ENCODE results near the gene RBM20.
"Not testable (repeated sequence)": the region's sequence is repeated elsewhere in the genome, so short reads cannot be mapped to it uniquely, and the experiment has no call there.

Gene RBM20

GRCh38 chr10:110758128-110758765, 114.1 kb downstream of the RBM20 start:
- in situ Hi-C loops (cut with MboI; ENCODE audit: low sequenced_read_pairs), result no loop called here

GRCh38 chr10:110758898-110759297, 114.8 kb downstream of the RBM20 start:
- in situ Hi-C loops (cut with MboI; ENCODE audit: low sequenced_read_pairs), result no loop called here

- in situ Hi-C loops (cut with MboI; ENCODE audit: low sequenced_read_pairs), result no loop called here
Measured at GRCh38 chr10:110759523-110759922, 115.4 kb downstream of the RBM20 start.

- in situ Hi-C loops (cut with MboI; ENCODE audit: low sequenced_read_pairs), result no loop called here
Measured at GRCh38 chr10:110762109-110762848, 118.1 kb downstream of the RBM20 start.

DNA sequence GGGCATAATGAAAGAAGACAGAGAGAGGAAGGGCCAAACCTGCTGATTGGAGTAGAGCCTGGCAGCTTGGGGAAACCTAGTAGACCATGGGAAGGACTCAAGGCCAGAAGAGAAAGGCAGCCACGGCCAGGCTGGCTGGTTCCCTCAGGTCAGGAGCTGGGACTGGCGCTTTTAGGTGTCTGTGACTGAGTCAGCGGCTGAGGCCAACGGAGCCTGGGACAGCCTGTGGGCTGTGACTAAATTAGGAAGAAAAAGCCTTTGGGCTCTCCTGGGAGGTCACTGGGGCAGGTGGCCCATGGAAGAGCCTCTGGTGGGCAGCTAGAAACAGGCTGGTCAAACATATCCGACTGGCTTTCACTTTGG, 118.7 kb downstream of the RBM20 start:
- in situ Hi-C loops (cut with MboI; ENCODE audit: low sequenced_read_pairs), result no loop called here

DNA sequence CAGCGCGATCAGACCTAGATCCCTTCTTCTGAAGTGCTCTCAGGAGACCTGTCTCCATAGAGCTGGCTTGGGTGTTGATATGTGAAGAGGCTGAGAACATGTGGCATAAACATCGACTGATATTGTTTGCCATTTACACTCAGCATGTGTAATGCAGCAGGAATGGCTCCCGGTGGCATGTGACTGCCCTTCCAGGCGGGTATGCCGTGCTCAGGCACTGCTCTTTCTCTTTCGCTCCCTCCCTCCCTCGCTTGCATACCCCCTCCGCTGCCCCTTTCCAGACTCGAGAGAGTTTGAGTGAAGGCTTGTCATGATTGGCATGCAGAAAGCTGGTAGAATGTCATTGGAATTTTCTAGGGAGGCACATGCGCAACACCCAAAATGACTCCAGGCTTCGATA, 120.2 kb downstream of the RBM20 start:
- in situ Hi-C loops (cut with MboI; ENCODE audit: low sequenced_read_pairs), result no loop called here

- in situ Hi-C loops (cut with MboI; ENCODE audit: low sequenced_read_pairs), result no loop called here
Measured at GRCh38 chr10:110764793-110765512, 120.8 kb downstream of the RBM20 start.

DNA sequence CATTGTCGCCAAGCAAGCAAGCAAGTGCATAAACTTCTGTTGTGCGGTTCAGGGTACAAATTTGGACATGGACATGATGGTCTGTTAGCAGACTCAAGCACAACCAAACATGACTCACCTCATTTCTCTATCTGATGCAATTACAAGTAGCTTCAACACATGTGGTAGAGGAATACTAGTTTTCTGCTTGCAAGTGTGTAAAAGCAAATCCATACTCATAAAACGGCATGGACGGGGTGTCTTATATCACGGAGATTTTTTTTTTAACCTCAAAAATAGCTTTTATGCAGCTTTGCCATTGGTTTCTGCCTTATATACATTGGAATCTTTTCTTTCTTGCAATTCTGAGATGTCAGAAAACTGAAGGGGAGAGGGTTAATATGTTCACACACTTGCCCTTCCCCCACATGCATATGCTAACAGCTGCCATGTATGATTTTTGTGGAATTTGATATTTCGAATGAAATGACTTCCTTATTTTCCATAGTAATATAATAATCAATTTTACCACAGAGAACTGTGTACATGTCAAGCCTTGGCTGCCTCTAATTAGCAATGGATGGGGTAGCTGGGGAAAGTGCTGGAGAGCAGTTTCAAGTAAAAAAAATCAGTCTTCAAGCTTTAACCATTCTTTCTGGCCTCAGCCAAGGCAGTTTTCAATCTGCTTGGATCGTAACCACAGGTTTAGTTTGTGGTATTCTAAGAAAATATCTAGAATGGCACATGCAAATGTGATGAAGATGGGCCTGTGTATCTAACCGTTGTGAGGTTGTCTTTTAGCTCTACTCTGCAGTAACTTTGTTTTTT, 121.6 kb downstream of the RBM20 start:
- in situ Hi-C loops (cut with MboI; ENCODE audit: low sequenced_read_pairs), result no loop called here

GRCh38 chr10:110767601-110768000, 123.5 kb downstream of the RBM20 start:
- in situ Hi-C loops (cut with MboI; ENCODE audit: low sequenced_read_pairs), result not testable (repeated sequence)

DNA sequence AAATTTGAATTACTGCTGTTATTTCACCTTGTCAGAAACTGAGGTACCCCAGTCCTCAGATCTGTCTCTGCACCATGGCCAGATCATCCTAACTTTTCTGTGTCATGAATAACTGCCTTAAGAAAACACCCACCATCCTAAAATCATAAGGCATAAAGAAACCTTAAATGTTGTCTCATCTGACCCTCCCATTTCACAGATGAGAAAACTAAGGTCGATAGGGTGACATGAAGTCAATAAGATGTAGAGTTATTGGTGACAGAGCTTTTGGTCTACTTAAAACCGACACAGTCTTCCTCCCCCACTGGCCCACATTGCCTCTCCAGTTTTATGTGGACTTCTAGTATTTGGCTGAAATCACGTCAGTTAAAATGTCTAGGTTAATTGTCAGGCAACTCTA, 126.1 kb downstream of the RBM20 start:
- in situ Hi-C loops (cut with MboI; ENCODE audit: low sequenced_read_pairs), result no loop called here

DNA sequence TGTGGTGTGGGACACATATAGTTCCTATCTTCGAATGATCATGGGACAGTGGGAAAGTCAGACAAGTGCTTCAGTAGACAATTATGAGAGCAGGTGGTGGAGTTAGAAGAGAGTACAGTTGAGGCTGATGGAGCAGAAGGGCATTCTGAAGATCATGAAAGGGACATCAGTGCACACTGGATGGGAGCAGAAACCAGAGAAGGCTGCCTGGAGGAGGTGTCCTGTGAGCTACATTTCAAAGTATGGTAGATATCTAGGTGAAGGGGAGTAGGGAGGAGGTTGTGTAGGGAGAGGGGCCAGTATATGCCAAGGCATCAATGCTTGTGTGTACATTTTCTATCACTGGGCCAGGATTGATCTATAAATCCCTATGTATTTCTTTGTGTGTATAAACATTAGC, 127.3 kb downstream of the RBM20 start:
- in situ Hi-C loops (cut with MboI; ENCODE audit: low sequenced_read_pairs), result no loop called here

DNA sequence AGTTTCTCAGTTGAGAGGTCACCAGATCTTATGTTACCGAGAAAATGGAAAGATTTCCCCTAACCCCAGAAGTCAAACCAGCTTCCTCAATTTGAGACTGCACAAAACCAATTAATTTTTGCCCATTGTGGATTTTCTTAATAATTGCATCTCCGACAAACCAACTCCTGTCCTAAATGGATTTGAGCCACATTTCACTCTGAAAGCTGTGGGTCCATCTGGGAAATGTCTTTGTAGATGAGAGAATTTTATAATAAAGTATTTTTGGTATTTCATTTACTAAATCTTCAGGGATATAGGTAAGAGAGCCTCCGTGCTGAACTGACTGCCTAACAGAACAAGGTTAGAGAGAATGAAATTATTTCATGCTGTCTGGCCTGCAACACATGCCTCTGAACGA, 127.9 kb downstream of the RBM20 start:
- in situ Hi-C loops (cut with MboI; ENCODE audit: low sequenced_read_pairs), result no loop called here

GRCh38 chr10:110772454-110773025, 128.4 kb downstream of the RBM20 start:
- in situ Hi-C loops (cut with MboI; ENCODE audit: low sequenced_read_pairs), result no loop called here

GRCh38 chr10:110773693-110774068, 129.5 kb downstream of the RBM20 start:
- in situ Hi-C loops (cut with MboI; ENCODE audit: low sequenced_read_pairs), result no loop called here

DNA sequence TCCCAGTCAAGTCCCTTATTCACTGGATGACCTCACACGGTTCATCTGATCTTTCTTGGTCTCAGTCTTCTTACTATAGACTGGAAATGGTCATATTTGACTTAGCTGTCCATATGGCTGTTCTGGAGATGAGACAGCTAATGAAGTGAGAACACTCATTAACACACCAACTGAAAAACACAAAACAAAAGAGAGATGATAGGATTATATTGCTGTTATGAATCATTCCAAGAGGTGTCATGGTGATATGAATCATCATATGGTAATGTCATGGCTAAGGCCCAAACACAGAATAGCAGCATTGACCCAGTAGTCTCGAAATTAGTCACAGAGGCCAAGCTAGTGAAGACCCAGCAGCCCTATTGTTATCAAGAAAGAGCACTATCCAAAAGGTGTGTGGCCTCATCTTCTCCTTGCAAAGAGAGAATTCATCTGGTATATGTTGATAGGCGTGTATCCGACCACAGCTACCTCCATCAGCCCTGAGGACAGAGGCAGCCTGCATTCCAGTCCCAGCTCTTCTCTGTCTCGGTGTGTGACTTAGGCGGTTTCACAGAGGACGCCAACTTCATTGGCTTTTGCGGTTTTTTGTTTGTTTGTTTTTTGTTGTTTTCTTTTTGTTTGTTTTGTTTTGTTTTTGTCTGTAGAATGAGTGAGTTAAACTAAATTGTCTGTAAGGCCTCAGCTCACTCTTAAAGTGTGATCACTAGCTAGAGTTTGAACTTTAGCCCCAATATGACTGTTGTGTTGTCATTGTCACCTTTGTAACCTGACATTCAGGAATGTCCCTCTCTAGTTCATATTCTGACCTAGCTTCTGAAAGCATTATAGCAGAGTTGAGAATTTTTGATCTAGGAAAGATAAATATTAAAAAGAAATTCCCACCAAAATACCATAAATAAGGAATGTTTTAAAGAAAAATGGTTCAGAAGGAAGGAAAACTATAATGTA, 130.2 kb downstream of the RBM20 start:
- in situ Hi-C loops (cut with MboI; ENCODE audit: low sequenced_read_pairs), result no loop called here

GRCh38 chr10:110775020-110775375, 130.9 kb downstream of the RBM20 start:
- in situ Hi-C loops (cut with MboI; ENCODE audit: low sequenced_read_pairs), result no loop called here

GRCh38 chr10:110775406-110775805, 131.3 kb downstream of the RBM20 start:
- in situ Hi-C loops (cut with MboI; ENCODE audit: low sequenced_read_pairs), result no loop called here

- in situ Hi-C loops (cut with MboI; ENCODE audit: low sequenced_read_pairs), result no loop called here
Measured at GRCh38 chr10:110777017-110777416, 132.9 kb downstream of the RBM20 start.

DNA sequence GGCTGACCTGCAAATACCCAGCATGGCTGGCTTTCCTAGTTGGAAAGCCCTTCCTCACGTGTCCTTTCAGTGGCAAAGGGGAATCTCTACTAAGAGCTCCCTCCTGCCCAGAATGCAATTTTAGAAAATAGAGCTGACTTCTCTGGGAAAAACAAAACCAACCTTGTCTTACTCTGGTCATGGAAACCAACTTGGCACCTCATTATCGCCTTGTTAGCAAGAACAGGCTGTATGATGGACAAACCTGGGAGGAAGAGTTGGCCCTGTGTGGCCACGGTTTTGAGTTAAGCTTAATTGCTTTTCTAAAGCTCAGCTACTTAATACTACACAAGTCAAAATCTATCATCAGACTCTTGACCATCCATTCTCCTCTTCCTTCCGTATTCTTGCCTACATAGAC, 133.5 kb downstream of the RBM20 start:
- in situ Hi-C loops (cut with MboI; ENCODE audit: low sequenced_read_pairs), result no loop called here

DNA sequence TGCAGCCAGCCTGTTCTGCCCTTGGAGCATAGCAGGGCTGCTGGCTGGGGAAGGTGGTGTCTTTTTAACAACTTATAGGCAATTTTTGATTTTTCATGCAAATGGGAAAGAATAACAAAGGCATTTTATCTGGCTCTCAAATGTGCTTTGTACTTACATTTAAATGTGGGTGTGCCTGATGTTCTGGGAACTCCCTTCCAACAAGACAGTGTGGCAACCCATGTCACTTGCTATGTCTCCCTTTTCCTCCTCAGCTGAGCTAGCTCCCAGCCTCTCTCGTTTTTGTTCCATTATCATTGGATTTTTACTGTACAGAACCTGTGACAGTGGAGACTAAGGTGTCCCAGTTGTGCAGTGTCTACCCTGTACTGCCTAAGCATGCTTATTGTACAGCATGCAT, 134.1 kb downstream of the RBM20 start:
- in situ Hi-C loops (cut with MboI; ENCODE audit: low sequenced_read_pairs), result no loop called here

Data from hTERT RPE-1 (cell line).